Activated T-cell treated with anti-CD3 and anti-CD28 coated beads for 1 hour (primary cell): ENCODE results near the gene NFAM1.

Experiments used
- DNase-seq: peaks from one replicate; pipeline ENCODE4 v3.0.0-alpha.2; 2020; ENCODE audit warnings: low read depth

The NFAM1 gene

GRCh38 chr22:42334875-42335512, 97.2 kb downstream of the NFAM1 start:
- DNase-seq: no peak

GRCh38 chr22:42333544-42333943, 98.7 kb downstream of the NFAM1 start:
- no peak for DNase-seq

GRCh38 chr22:42332089-42332488, 100.1 kb downstream of the NFAM1 start:
- DNase-seq: no peak

GRCh38 chr22:42331014-42331413, 101.2 kb downstream of the NFAM1 start:
- DNase-seq: no peak
